Brain pericyte (primary cell): ENCODE measurements around the gene TSKS.

ENCODE experiments used
- DNase-seq: peaks from one replicate; pipeline ENCODE4 v3.0.0-alpha.2; 2012; ENCODE audit warnings: low read depth, low spot score

Gene TSKS

GRCh38 chr19:49793561-49793840 is 30.4 kb upstream of the TSKS start:
- no peak for DNase-seq

- DNase-seq: no peak
Observed at GRCh38 chr19:49792829-49793560, 29.9 kb upstream of the TSKS start.

- DNase-seq: no peak
Observed at GRCh38 chr19:49791776-49792445, 28.8 kb upstream of the TSKS start.

GRCh38 chr19:49790866-49791265 is 27.8 kb upstream of the TSKS start:
- no peak for DNase-seq

DNA sequence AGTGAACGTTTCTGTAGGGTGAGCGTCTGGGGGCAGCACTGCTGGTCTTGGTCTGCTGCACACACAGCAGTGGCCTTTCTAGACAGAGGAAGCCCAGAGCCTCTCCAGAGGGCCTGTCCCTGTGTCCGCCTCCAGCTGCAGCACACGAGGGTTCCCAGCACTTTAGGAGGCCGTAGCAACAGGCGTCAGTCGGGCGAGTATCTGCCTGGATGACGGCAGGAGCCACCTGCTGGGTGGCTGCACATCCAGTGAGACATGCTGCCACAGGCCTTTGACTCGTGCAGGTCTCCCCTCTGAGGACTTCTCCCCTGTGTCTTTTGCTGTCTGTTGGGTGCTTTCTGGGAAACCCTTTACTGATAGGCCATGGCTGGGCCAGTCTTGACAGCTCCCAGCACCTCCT is 25.8 kb upstream of the TSKS start:
- no peak for DNase-seq

DNA sequence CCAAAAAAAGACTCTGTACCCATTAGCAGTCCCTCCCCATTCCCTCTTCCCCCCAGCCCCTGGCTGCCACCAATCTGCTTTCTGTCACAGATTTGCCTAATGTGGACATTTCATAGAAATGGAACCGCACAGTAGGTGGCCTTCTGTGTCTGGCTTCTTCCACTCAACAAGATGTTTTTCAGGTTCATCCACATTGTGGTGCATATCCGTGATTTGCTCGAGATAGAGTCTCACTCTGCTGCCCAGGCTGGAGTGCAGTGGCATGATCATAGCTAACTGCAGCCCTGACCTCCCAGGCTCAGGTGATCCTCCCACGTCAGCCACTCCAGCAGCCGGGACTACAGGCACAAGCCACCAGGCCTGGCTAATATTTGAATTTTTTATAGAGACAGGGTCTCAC is 24.6 kb upstream of the TSKS start:
- no peak for DNase-seq

DNA sequence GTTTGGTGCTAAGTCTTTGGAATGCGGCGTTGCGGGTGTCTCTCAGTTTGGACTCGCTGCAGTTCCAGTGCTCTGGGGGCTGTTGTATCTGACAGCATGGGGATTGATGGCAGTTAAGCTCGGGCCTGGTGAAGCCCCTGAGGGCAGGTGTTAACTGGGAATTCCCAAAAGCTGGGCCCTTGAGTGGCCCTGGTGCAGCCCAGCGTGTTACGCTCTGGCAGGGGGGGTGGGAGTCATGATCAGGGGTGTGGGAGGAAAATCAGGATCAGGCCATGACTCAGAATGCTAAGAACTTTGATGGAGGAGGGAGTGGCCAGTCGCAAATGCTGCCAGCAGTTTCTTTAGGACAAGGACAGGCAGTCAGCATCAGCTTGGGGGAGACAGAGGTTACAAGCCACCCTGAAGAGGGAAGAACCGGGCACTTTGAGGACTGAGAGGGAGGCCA is 23.3 kb upstream of the TSKS start:
- DNase-seq: no peak

GRCh38 chr19:49782515-49782914 is 19.4 kb upstream of the TSKS start:
- DNase-seq: no peak

GRCh38 chr19:49781394-49781793 is 18.3 kb upstream of the TSKS start:
- no peak for DNase-seq

DNA sequence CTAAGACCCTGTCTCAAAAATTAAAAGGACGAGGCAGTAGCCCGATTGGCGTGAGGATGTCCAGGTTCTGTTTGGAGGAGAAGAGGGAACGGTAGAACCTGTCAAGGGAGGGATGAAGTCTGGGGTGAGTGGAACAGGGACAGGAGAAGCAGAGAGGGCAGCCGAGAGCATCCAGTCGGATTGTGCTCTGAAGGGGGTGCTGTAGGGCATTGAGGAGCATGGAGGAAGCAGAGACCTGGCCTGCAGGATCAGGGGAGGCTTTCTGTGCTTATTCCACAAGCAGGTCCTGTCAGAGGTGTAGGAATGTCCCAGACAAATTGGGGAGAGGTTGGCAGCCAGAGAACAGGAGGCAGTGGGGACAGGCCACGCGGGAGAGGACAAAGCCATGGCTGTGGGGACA is 17.8 kb upstream of the TSKS start:
- no peak for DNase-seq

DNA sequence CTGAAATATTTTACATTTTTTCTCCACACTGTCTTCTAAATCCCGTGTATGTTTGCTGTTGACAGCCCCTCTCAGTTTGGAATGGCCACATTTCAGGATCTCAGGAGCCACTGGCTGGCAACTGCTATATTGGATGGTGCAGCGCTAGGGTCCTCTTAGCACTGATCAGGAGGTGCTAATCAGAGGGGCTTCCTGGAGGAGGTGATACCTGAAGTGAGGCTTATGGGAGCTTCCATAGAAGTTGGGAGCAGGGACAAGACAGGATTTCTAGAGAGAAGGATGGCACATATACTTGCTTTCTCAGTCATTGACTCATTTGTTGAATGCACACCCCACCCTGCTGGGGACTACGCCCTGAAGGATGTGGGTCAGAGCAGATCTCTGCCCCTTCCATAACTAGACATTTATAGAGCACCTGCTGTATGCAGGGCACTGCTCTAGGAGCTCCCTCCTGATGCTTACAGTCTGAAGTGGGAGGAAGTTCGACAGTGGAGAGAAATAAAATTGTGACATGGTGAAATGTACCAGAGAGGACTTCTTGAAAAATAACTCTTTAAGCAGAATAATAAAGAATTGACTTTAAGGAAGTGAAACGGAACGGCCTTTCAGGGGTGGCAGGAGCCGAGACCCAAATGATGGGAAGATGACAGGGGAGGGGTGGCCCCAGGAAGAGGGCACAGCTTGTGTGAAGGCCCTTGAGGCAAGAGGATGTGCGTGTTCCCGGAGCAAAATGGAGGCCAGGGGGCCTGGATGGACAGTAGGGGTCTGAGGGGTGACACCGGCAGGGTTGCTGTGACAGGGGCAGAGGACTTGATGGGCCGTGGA is 16.8 kb upstream of the TSKS start:
- DNase-seq: no peak

DNA sequence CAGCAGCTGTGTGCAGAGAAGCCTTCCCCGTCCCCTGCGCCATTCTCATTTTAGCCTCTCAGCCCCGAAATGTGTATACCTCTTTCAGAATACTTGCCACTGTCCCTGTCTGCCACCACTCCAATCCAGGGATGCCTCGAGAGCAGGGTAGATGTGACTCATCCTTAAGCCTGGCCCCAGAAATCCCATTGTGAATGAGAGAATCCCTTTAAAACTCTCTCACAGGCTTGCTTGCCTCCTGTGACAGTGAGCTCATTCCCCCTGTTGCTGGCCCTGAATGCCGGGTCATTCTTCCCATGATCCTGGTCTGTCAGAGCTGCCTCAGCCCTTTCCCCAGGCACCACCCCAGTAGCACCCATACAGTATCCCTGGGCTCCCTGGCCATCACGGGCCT is 13.3 kb upstream of the TSKS start:
- DNase-seq: no peak

DNA sequence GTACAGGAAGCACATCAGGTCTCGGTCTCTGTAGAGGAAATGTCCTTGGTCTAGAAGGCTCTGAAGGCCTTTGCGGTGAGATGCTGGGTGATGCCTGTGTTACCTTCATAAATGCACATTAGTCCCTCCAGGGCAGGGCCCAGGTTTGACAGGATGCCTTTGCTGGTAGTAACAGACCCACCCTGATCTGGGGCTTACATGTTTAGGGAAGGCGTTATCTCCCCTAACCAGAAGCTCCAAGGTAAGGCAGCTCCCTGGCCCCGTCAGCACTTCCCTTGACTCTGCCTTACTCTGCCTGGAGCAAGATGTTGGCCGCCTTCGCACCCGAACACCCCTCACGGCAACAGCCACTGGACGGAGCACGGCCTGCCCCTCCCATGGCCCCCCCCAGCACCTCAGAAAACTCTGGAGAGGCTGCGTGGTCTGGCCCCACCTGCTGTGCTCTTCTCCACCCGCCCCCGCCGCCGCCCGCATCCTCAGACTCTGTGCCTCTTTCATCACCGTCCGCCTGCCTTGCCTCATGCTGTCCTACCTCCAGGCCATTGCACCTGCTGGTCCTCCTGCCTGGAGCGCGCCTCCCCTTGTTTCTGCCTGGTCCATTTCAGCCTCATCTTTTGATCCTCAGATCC is 12.8 kb upstream of the TSKS start:
- no peak for DNase-seq

- no peak for DNase-seq
Observed at GRCh38 chr19:49774969-49775368, 11.9 kb upstream of the TSKS start.

DNA sequence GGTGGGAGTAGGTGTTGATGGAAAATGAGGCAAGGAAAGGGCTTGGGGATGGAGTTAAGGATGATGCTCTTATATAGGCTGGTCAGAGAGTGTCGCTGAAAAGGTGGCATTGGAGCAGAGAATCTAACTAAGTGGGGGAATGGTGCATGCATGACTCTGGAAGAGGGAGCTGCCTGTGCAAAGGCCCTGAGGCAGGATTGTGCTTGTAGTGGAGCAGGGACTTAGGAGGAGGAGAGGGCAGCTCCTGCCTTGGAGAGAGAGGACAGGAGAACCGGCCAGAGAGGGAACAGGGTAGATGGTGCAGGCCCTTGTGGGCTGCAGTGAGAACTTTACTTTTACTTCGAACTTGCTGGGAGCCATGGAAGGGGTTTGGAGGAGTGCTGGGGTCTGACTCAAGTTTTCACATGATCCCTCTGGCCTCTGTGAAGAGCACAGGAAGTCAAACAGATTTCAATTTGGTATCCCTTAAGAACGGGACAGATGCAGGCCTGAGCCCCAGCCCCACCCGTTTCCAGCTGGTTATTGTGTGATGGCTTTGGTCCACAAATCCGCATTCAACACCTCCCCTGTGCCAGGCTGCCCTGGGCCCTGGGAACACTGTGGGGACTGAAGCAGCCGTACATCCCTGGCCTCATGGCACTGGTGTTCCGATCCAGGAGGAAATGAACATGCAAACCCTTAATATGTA is 10.7 kb upstream of the TSKS start:
- no peak for DNase-seq

DNA sequence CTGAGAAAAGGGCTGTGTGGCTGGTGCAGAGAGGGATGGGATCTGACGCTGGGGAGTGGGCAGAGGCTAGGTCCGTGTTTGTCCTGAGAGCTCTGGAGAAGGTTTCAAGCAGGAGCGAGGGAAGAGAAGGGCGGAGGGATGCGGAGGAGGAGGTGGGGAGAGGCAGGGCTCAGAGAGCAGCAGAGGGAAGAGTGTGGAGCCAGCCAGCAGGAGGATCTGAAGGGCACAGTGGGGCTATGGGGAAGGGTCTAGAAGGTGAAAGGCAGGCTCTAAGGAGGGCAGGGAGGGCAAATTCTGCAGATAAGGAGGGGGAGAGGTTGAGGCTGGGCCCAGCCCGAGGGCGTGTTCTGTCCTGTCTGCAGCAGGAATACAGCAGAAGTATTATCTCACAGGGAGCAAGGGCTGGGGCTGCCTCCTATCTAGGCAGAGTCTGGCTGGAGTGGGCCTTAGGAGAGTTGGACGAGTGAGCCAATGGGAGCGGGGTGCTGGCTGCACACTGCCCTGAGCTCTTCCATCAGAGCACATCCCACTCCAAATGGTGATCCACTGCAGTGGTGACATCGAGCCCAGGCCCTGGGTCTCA is 9.8 kb upstream of the TSKS start:
- no peak for DNase-seq

- DNase-seq: no peak
Observed at GRCh38 chr19:49771674-49772139, 8.6 kb upstream of the TSKS start.

DNA sequence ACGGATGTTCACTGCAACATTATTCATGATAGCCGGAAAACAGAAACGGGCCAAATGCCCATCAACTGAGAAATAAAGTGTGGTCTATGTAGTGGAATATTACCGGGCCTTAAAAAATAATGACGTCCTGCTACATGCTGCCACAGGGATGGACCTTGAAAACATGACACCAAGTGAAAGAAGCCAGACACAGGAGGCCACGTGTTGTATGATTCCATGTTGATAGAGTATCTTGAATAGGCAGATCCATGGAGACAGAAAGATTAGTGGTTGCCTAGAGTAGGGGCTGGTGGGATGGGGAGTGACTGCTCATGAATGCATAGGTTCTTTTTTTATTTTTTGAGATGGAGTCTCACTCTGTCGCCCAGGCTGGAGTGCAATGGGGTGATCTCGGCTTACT is 7.4 kb upstream of the TSKS start:
- no peak for DNase-seq

GRCh38 chr19:49767967-49768581 is 5.0 kb upstream of the TSKS start:
- no peak for DNase-seq

GRCh38 chr19:49767381-49767780 is 4.3 kb upstream of the TSKS start:
- DNase-seq: no peak

DNA sequence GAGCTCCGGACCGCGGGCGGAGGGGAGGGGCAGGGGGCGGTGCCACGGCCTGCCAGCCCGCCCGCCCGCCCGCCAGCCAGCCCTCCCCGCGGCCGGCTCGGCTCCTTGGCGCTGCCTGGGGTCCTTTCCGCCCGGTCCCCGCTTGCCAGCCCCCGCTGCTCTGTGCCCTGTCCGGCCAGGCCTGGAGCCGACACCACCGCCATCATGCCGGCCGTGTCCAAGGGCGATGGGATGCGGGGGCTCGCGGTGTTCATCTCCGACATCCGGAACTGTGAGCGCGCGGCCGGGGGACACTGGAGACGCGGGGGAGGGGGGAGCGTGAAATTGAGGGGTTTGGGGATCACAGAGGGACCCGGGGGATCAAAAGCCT is 3.8 kb upstream of the TSKS start, which contains the start of gene AP2A1:
Gene AP2A1 (plus strand): TSS at position 72 of the 370 bp plus-strand sequence. CDS start 133 bp downstream, at position 205.
- no peak for DNase-seq
